Gastrocnemius medialis (tissue), 4 donors: ENCODE data around the gene FRAS1. TPM values are rescaled to one million over a fixed set of nuclear protein-coding genes. Genes with fewer than 3 reads are reported as not detected.
A peak's percentile ranks its signal among the peaks of the same experiment; 100 is the strongest.

ENCODE experiments used
- ATAC-seq, 2 donors: fragments of 150-250 bp; one replicate each; pipeline ENCODE4 v1.9.1; 2016
- DNase-seq, 2 donors: peaks; one replicate each; pipeline ENCODE4 v3.0.0-alpha.2; 2019
- H3K27ac ChIP-seq, 4 donors: fragments of 200-600 bp; sonication (generic); 1 replicate in 1 of 4; 2 replicates in 3 of 4; pipeline ENCODE4 v1.5.1; 2016 to 2018; ENCODE audit warnings: mild to moderate bottlenecking in 2 of 4, moderate library complexity in 1 of 4
- H3K27me3 ChIP-seq, 3 donors: fragments of 200-600 bp; sonication (generic) in 2 of 3; 1 replicate in 1 of 3; 2 replicates in 2 of 3; pipeline versions ENCODE4 v1.5.1 to v1.6.0; 2016 to 2019; ENCODE audit warnings: mild to moderate bottlenecking in 1 of 3, moderate library complexity in 1 of 3
- H3K36me3 ChIP-seq, 2 donors: fragments of 200-600 bp; sonication (generic) in 1 of 2; one replicate each; pipeline ENCODE4 v1.5.1; 2017 to 2018
- H3K4me1 ChIP-seq, 2 donors: fragments of 200-600 bp; sonication (generic) in 1 of 2; one replicate each; pipeline ENCODE4 v1.5.1; 2016 to 2017; ENCODE audit warnings: mild to moderate bottlenecking in 2 of 2
- H3K4me3 ChIP-seq, 4 donors: fragments of 200-600 bp; sonication (generic) in 3 of 4; 1 replicate in 1 of 4; 2 replicates in 3 of 4; pipeline ENCODE4 v1.5.1; 2016 to 2019; ENCODE audit warnings: mild to moderate bottlenecking in 2 of 4
- H3K9me3 ChIP-seq, 3 donors: fragments of 200-600 bp; sonication (generic) in 2 of 3; 1 replicate in 1 of 3; 2 replicates in 2 of 3; pipeline ENCODE4 v1.5.1; 2016 to 2019
- POLR2A ChIP-seq, 2 donors: fragments of 450-650 bp; IDR thresholded peaks; one replicate each; pipeline ENCODE4 v1.6.1; 2017; ENCODE audit warnings: antibody characterized with exemption in 2 of 2, mild to moderate bottlenecking in 2 of 2, moderate library complexity in 2 of 2
- in situ Hi-C, 4 donors: fragments of 200-750 bp; cut with MboI; loops; one replicate each; pipeline versions ENCODE4 v1.15.0 to v1.8.0; 2017; ENCODE audit warnings: low sequenced_read_pairs in 4 of 4
- intact Hi-C: fragments of 100-400 bp; cut with DNase I; formaldehyde crosslinking; loops from one replicate; pipeline ENCODE4 v1.15.1; 2023; ENCODE audit warnings: low total_unique reads
- total RNA-seq, 4 donors: library from RNA; depleted of rRNA; stranded (reverse); fragments of >200 nt; gene quantifications; one replicate each; pipeline versions ENCODE4 v1.1.0 to v1.2.3, GENCODE V29; 2016
- TF ChIP-seq, protein P1 (sequence below), 5 experiments: fragments of 450-650 bp in 3 of 5; fragments of 200-600 bp in 2 of 5; sonication (generic) in 2 of 5; IDR thresholded peaks in 4 of 5; conservative IDR thresholded peaks in 1 of 5; 1 replicate in 4 of 5; 2 replicates in 1 of 5; pipeline ENCODE4 v1.5.1; 2016 to 2019; ENCODE audit warnings: antibody characterized with exemption in 5 of 5, mild to moderate bottlenecking in 3 of 5, moderate library complexity in 3 of 5

The FRAS1 gene
- total RNA-seq, 4 donors from 2014 or later = 0.39 to 0.64 (median 0.46) TPM

DNA sequence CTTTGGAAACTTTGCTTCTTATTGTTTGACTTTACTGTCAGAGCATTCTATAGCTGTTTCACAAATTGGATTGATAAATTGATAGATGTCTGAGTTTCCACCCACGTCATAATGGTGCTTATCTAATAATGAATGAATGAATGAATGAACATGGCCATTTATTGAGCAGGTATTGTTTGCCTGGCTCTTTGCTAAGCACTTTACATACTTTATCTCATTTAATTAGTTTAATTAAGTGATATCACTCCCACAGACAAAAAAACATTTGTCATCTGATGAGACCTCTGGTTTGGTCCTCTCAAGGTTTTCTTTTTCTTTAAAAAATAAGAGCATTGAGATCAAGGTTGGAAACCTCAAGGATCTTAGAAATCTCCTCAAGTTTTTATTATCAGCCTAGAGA is 2.8 kb downstream of the FRAS1 start:
- no peak for DNase-seq
- no peak for ATAC-seq

GRCh38 chr4:78061939-78062570 is 4.9 kb downstream of the FRAS1 start:
- intact Hi-C loops = no loop called here
- in situ Hi-C loops = no loop called here

More for the DNA sequence above, 2.8 kb downstream of the FRAS1 start:
- no peaks in the 10 kb centered on the region for H3K9me3 ChIP-seq
- peaks cover 0 to 11% of the 10 kb centered on the region in 2 donors for H3K4me1 ChIP-seq
- H3K27me3 ChIP-seq = no peaks in the 10 kb centered on the region
- in situ Hi-C loops = no loop called here
- H3K36me3 ChIP-seq = no peaks in the 10 kb centered on the region
- no peak overlapping the region for H3K27ac ChIP-seq
- H3K4me3 ChIP-seq = no peak overlapping the region
- intact Hi-C loops = loop anchor here (2.0 to 5.0 kb wide), 4 partner anchors 61 to 243 kb away; partner anchors contain the start of genes CNOT6L and MRPL1
- TF ChIP-seq, protein P1, sequence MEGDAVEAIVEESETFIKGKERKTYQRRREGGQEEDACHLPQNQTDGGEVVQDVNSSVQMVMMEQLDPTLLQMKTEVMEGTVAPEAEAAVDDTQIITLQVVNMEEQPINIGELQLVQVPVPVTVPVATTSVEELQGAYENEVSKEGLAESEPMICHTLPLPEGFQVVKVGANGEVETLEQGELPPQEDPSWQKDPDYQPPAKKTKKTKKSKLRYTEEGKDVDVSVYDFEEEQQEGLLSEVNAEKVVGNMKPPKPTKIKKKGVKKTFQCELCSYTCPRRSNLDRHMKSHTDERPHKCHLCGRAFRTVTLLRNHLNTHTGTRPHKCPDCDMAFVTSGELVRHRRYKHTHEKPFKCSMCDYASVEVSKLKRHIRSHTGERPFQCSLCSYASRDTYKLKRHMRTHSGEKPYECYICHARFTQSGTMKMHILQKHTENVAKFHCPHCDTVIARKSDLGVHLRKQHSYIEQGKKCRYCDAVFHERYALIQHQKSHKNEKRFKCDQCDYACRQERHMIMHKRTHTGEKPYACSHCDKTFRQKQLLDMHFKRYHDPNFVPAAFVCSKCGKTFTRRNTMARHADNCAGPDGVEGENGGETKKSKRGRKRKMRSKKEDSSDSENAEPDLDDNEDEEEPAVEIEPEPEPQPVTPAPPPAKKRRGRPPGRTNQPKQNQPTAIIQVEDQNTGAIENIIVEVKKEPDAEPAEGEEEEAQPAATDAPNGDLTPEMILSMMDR (IDR thresholded peaks at IDR 0.05 in 4 of 5, conservative IDR thresholded peaks at IDR 0.05 in 1 of 5) = no peak
- no peak for TF ChIP-seq POLR2A (IDR thresholded peaks at IDR 0.05)

GRCh38 chr4:78065508-78066192 is 8.5 kb downstream of the FRAS1 start:
- Histone ChIP-seq H3K27ac (no peak overlapping the region), H3K4me1 (peaks cover 12 to 13% of the 10 kb centered on the region in 2 donors), H3K4me3 (no peak overlapping the region), H3K9me3 (no peaks in the 10 kb centered on the region), H3K27me3 (no peaks in the 10 kb centered on the region), H3K36me3 (no peaks in the 10 kb centered on the region)
- in situ Hi-C loops = no loop called here
- intact Hi-C loops = no loop called here
- no peak for DNase-seq
- ATAC-seq = no peak
- TF ChIP-seq, protein P1 (IDR thresholded peaks at IDR 0.05 in 4 of 5, conservative IDR thresholded peaks at IDR 0.05 in 1 of 5) = no peak
- TF ChIP-seq POLR2A (IDR thresholded peaks at IDR 0.05) = no peak

More at GRCh38 chr4:78061939-78062570, 4.9 kb downstream of the FRAS1 start:
- Histone ChIP-seq H3K27me3 (no peaks in the 10 kb centered on the region), H3K4me1 (peaks cover 0 to 4% of the 10 kb centered on the region in 2 donors), H3K27ac (peak overlapping the region in 1 of 4 donors; percentile 23), H3K4me3 (no peak overlapping the region), H3K9me3 (no peaks in the 10 kb centered on the region), H3K36me3 (no peaks in the 10 kb centered on the region)
- ATAC-seq = no peak
- TF ChIP-seq, protein P1 (IDR thresholded peaks at IDR 0.05 in 4 of 5, conservative IDR thresholded peaks at IDR 0.05 in 1 of 5) = no peak
- TF ChIP-seq POLR2A (IDR thresholded peaks at IDR 0.05) = no peak
- DNase-seq = no peak

DNA sequence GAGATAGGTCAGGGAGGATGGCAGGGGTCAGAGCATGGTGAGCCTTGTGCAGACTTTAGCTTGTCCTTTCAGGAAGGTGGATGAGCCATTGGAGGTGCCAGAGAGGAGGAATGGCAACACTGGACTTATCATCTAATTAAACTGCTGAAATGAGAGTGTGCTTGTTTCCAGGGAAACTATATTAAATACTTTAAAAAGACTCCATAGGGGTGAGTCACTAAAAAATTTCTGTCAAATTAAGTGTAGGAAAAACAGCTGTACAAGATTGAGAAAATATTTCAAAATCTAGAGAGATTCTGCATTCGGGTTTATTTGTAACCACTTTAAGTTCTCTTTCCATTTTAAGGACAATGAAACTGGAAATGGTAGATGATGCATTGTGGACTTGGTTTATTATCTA is 11.4 kb downstream of the FRAS1 start:
- Histone ChIP-seq H3K9me3 (no peaks in the 10 kb centered on the region), H3K27me3 (no peaks in the 10 kb centered on the region), H3K36me3 (no peaks in the 10 kb centered on the region), H3K27ac (no peak overlapping the region), H3K4me1 (peaks cover 12 to 13% of the 10 kb centered on the region in 2 donors), H3K4me3 (no peak overlapping the region)
- DNase-seq (no peak), ATAC-seq (no peak)
- in situ Hi-C loops = no loop called here
- TF ChIP-seq, protein P1 (IDR thresholded peaks at IDR 0.05 in 4 of 5, conservative IDR thresholded peaks at IDR 0.05 in 1 of 5) = no peak
- no peak for TF ChIP-seq POLR2A (IDR thresholded peaks at IDR 0.05)
- intact Hi-C loops = no loop called here
